SK-N-MC (cell line): Measurements from ENCODE around the gene NETO1.

Experiments
- EZH2 ChIP-seq: fragments of 200-600 bp; sonication (generic); IDR thresholded peaks from one replicate; pipeline ENCODE4 v1.6.1; 2017; ENCODE audit warnings: antibody characterized with exemption
- POLR2AphosphoS5 ChIP-seq: IDR thresholded peaks from 2 replicates; pipeline ENCODE4 v1.6.1; 2012; ENCODE audit warnings: mild to moderate bottlenecking, low read depth, low read length, borderline replicate concordance

DNA sequence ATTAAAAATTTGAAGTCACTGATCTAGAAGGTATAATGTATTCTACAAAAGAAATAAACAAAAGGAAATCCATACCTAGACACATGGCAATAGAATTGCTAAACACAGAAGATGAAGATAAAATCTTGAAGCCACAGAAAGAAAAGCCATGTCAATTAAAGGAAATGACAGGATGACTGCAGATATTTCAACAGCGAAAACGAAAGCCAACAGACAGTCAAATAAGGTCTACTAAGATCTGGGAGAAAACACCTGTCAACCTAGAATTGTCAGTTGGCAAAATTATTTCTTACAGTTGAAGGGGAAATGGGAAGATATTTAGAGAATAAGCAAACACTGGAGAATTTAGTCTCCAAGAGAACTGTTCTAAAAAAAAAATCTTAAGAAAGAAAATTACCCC, 39.2 kb downstream of the NETO1 start:
- TF ChIP-seq EZH2 (no peak), POLR2AphosphoS5 (no peak)
